ENCODE measurements around the gene MRPL52.
"Not testable (repeated sequence)": the region's sequence is repeated elsewhere in the genome, so short reads cannot be mapped to it uniquely, and the experiment has no call there.

The MRPL52 gene

GRCh38 chr14:22847661-22848341 is 18.1 kb downstream of the MRPL52 start:
- DNase-seq (ENCODE audit: low read depth): peak; percentile 60
- H3K4me3 ChIP-seq (ENCODE audit: low read depth, low read length): no peak overlapping the region
- TF ChIP-seq MAX (IDR thresholded peaks at IDR 0.05; ENCODE audit: low read depth, low read length) (no peak), POLR2A (IDR thresholded peaks at IDR 0.05; ENCODE audit: extremely low read depth, insufficient read length) (no peak), MYC (IDR thresholded peaks at IDR 0.05; ENCODE audit: low read depth, low read length) (no peak)
- TF ChIP-seq, protein P1, sequence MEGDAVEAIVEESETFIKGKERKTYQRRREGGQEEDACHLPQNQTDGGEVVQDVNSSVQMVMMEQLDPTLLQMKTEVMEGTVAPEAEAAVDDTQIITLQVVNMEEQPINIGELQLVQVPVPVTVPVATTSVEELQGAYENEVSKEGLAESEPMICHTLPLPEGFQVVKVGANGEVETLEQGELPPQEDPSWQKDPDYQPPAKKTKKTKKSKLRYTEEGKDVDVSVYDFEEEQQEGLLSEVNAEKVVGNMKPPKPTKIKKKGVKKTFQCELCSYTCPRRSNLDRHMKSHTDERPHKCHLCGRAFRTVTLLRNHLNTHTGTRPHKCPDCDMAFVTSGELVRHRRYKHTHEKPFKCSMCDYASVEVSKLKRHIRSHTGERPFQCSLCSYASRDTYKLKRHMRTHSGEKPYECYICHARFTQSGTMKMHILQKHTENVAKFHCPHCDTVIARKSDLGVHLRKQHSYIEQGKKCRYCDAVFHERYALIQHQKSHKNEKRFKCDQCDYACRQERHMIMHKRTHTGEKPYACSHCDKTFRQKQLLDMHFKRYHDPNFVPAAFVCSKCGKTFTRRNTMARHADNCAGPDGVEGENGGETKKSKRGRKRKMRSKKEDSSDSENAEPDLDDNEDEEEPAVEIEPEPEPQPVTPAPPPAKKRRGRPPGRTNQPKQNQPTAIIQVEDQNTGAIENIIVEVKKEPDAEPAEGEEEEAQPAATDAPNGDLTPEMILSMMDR (IDR thresholded peaks at IDR 0.05; ENCODE audit: low read depth, low read length): peak; percentile 49

- DNase-seq (ENCODE audit: low read depth): no peak
- TF ChIP-seq POLR2A (IDR thresholded peaks at IDR 0.05; ENCODE audit: extremely low read depth, insufficient read length) (no peak), MAX (IDR thresholded peaks at IDR 0.05; ENCODE audit: low read depth, low read length) (no peak)
- TF ChIP-seq, protein P1 (IDR thresholded peaks at IDR 0.05; ENCODE audit: low read depth, low read length): no peak
- H3K4me3 ChIP-seq (ENCODE audit: low read depth, low read length): no peak overlapping the region
Measured at GRCh38 chr14:22848351-22849164, 18.9 kb downstream of the MRPL52 start.

- no peak overlapping the region for H3K4me3 ChIP-seq (ENCODE audit: low read depth, low read length)
- TF ChIP-seq MYC (IDR thresholded peaks at IDR 0.05; ENCODE audit: low read depth, low read length) (no peak), POLR2A (IDR thresholded peaks at IDR 0.05; ENCODE audit: extremely low read depth, insufficient read length) (no peak), MAX (IDR thresholded peaks at IDR 0.05; ENCODE audit: low read depth, low read length) (no peak)
- TF ChIP-seq, protein P1 (IDR thresholded peaks at IDR 0.05; ENCODE audit: low read depth, low read length): no peak
- no peak for DNase-seq (ENCODE audit: low read depth)
Measured at GRCh38 chr14:22849212-22849819, 19.6 kb downstream of the MRPL52 start.

- TF ChIP-seq, protein P1 (IDR thresholded peaks at IDR 0.05; ENCODE audit: low read depth, low read length): no peak
- no peak for TF ChIP-seq MAX (IDR thresholded peaks at IDR 0.05; ENCODE audit: low read depth, low read length)
- no peak for TF ChIP-seq POLR2A (IDR thresholded peaks at IDR 0.05; ENCODE audit: extremely low read depth, insufficient read length)
- TF ChIP-seq MYC (IDR thresholded peaks at IDR 0.05; ENCODE audit: low read depth, low read length): no peak
- H3K4me3 ChIP-seq (ENCODE audit: low read depth, low read length): no peak overlapping the region
- DNase-seq (ENCODE audit: low read depth): peak; percentile 95
Measured at GRCh38 chr14:22850944-22851764, 21.5 kb downstream of the MRPL52 start.

DNA sequence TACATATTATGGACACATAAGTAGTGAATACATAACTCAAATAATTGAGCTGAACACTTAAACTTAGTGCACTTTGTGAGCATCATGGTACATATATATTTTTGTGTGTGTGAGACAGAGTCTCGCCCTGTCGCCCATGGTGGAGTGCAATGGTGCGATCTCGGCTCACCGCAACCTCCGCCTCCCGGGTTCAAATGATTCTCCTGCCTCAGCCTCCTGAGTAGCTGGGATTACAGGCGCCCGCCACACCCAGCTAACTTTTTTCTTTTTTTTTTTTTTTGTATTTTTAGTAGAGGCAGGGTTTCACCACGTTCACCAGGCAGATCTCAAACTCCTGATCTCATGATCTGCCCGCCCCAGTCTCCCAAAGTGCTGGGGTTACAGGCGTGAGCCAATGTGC is 22.5 kb downstream of the MRPL52 start:
- not testable (repeated sequence) for DNase-seq (ENCODE audit: low read depth); H3K4me3 ChIP-seq (ENCODE audit: low read depth, low read length)
